SK-N-SH (cell line): ENCODE results near the gene ENDOD1.

Source experiments
- CHD2 ChIP-seq: fragments of 150-350 bp; IDR thresholded peaks from 2 replicates; pipeline ENCODE4 v1.6.1; 2018; ENCODE audit warnings: low read length; ENCODE audit not compliant: partially characterized antibody
- CTCF ChIP-seq: fragments of 200-600 bp; sonication (generic); IDR thresholded peaks from 2 replicates; pipeline ENCODE4 v1.6.1; 2017; ENCODE audit warnings: antibody characterized with exemption, mild to moderate bottlenecking, moderate library complexity
- EZH2phosphoT487 ChIP-seq: fragments of 200-600 bp; sonication (generic); IDR thresholded peaks from 2 replicates; pipeline ENCODE4 v1.6.1; 2017; ENCODE audit warnings: low read depth, mixed run types, mild to moderate bottlenecking, antibody characterized with exemption, moderate library complexity, borderline replicate concordance
- FOXJ3 ChIP-seq: sonication (generic); formaldehyde crosslinking; IDR thresholded peaks from 2 replicates; pipeline ENCODE4 v1.5.1; 2020; ENCODE audit warnings: mild to moderate bottlenecking, missing genetic modification reagents
- GABPA ChIP-seq: IDR thresholded peaks from 2 replicates; pipeline ENCODE4 v1.4.0; 2012; ENCODE audit warnings: low read depth, mild to moderate bottlenecking
- NFIC ChIP-seq: IDR thresholded peaks from 2 replicates; pipeline ENCODE4 v1.4.0; 2012; ENCODE audit warnings: borderline replicate concordance
- RAD21 ChIP-seq: IDR thresholded peaks from 2 replicates; pipeline ENCODE4 v1.6.1; 2012; ENCODE audit warnings: mild to moderate bottlenecking, low read length
- RCOR1 ChIP-seq: fragments of 150-350 bp; IDR thresholded peaks from 2 replicates; pipeline ENCODE4 v1.6.1; 2017; ENCODE audit warnings: antibody characterized with exemption, low read length
- RFX5 ChIP-seq: IDR thresholded peaks from 2 replicates; pipeline ENCODE4 v1.6.1; 2012; ENCODE audit warnings: mild to moderate bottlenecking, improper control_type of control experiment, low read length
- SIN3A ChIP-seq: IDR thresholded peaks from 2 replicates; pipeline ENCODE4 v1.6.1; 2012; ENCODE audit warnings: low read depth, mild to moderate bottlenecking, low read length, moderate library complexity, borderline replicate concordance
- SMC3 ChIP-seq: IDR thresholded peaks from 2 replicates; pipeline ENCODE4 v1.6.1; 2012; ENCODE audit warnings: low read depth, low read length, improper control_type of control experiment
- TF ChIP-seq, protein P1 (sequence below): IDR thresholded peaks from 2 replicates; pipeline ENCODE4 v1.6.1; 2012; ENCODE audit warnings: mild to moderate bottlenecking, low read depth, low read length, moderate library complexity
- TF ChIP-seq, protein P2 (sequence below): IDR thresholded peaks from 2 replicates; pipeline ENCODE4 v1.4.0; 2012; ENCODE audit warnings: low read depth
- TF ChIP-seq, protein P3 (sequence below): IDR thresholded peaks from 2 replicates; pipeline ENCODE4 v1.4.0; 2012; ENCODE audit warnings: low read depth, borderline replicate concordance

DNA sequence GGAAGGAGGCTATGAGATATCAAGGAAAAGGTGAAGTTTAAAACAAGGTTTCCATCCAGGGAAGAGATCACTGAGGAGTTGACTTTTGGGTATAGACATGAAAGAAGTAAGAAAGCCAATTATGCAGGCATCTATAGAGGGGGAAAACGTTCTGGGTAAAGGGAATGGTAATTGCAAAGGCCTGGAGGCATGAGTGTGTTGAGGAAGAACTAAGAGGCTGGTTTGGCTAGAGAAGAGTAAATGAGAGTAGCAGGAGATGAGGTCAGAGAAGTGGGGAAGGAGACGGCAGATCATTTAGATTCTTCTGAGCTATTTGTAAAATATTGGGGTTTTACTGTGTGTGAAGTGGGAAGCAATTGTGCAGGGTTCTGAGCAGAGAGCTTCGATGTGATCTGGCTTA is 7.6 kb downstream of the ENDOD1 start:
- no peak for TF ChIP-seq CTCF
- TF ChIP-seq GABPA, result no peak
- TF ChIP-seq SIN3A, result no peak
- TF ChIP-seq, protein P1, sequence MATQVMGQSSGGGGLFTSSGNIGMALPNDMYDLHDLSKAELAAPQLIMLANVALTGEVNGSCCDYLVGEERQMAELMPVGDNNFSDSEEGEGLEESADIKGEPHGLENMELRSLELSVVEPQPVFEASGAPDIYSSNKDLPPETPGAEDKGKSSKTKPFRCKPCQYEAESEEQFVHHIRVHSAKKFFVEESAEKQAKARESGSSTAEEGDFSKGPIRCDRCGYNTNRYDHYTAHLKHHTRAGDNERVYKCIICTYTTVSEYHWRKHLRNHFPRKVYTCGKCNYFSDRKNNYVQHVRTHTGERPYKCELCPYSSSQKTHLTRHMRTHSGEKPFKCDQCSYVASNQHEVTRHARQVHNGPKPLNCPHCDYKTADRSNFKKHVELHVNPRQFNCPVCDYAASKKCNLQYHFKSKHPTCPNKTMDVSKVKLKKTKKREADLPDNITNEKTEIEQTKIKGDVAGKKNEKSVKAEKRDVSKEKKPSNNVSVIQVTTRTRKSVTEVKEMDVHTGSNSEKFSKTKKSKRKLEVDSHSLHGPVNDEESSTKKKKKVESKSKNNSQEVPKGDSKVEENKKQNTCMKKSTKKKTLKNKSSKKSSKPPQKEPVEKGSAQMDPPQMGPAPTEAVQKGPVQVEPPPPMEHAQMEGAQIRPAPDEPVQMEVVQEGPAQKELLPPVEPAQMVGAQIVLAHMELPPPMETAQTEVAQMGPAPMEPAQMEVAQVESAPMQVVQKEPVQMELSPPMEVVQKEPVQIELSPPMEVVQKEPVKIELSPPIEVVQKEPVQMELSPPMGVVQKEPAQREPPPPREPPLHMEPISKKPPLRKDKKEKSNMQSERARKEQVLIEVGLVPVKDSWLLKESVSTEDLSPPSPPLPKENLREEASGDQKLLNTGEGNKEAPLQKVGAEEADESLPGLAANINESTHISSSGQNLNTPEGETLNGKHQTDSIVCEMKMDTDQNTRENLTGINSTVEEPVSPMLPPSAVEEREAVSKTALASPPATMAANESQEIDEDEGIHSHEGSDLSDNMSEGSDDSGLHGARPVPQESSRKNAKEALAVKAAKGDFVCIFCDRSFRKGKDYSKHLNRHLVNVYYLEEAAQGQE, result no peak
- TF ChIP-seq FOXJ3 (CRISPR knock-in tag), result no peak
- TF ChIP-seq, protein P2, sequence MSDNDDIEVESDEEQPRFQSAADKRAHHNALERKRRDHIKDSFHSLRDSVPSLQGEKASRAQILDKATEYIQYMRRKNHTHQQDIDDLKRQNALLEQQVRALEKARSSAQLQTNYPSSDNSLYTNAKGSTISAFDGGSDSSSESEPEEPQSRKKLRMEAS, result no peak
- no peak for TF ChIP-seq SMC3
- no peak for TF ChIP-seq CHD2
- TF ChIP-seq RAD21, result no peak
- no peak for TF ChIP-seq NFIC
- TF ChIP-seq, protein P3, sequence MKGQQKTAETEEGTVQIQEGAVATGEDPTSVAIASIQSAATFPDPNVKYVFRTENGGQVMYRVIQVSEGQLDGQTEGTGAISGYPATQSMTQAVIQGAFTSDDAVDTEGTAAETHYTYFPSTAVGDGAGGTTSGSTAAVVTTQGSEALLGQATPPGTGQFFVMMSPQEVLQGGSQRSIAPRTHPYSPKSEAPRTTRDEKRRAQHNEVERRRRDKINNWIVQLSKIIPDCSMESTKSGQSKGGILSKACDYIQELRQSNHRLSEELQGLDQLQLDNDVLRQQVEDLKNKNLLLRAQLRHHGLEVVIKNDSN, result no peak
- no peak for TF ChIP-seq RCOR1
- TF ChIP-seq RFX5, result no peak
- no peak for TF ChIP-seq EZH2phosphoT487
